SKM-1 (cell line): ENCODE measurements around the gene CACNG5.

ENCODE experiments used
- DNase-seq: peaks from one replicate; lab custom pipeline; 2025; ENCODE audit not compliant: unreplicated experiment; lab: John Stamatoyannopoulos, UW

CACNG5 gene

GRCh38 chr17:66848496-66848895 is 13.6 kb downstream of the CACNG5 start:
- DNase-seq = no peak

GRCh38 chr17:66849032-66849655 is 14.2 kb downstream of the CACNG5 start:
- DNase-seq = no peak

GRCh38 chr17:66849851-66850580 is 15.1 kb downstream of the CACNG5 start:
- no peak for DNase-seq

- no peak for DNase-seq
Observed at GRCh38 chr17:66850692-66851091, 15.8 kb downstream of the CACNG5 start.

- no peak for DNase-seq
Observed at GRCh38 chr17:66855204-66855603, 20.3 kb downstream of the CACNG5 start.

GRCh38 chr17:66858226-66859083 is 23.5 kb downstream of the CACNG5 start:
- no peak for DNase-seq

- no peak for DNase-seq
Observed at GRCh38 chr17:66859353-66859752, 24.4 kb downstream of the CACNG5 start.

GRCh38 chr17:66860204-66860603 is 25.3 kb downstream of the CACNG5 start:
- no peak for DNase-seq

GRCh38 chr17:66863820-66864219 is 28.9 kb downstream of the CACNG5 start:
- no peak for DNase-seq

GRCh38 chr17:66865151-66865550 is 30.2 kb downstream of the CACNG5 start:
- DNase-seq = no peak

GRCh38 chr17:66873962-66874361 is 39.0 kb downstream of the CACNG5 start:
- no peak for DNase-seq

GRCh38 chr17:66884931-66885330 is 50.0 kb downstream of the CACNG5 start:
- DNase-seq = no peak

- DNase-seq = no peak
Observed at GRCh38 chr17:66885417-66885816, 50.5 kb downstream of the CACNG5 start.

- no peak for DNase-seq
Observed at GRCh38 chr17:66889480-66890230, 54.7 kb downstream of the CACNG5 start.

- DNase-seq = no peak
Observed at GRCh38 chr17:66892246-66892645, 57.3 kb downstream of the CACNG5 start.

GRCh38 chr17:66893382-66893781 is 58.5 kb downstream of the CACNG5 start:
- no peak for DNase-seq

- DNase-seq = no peak
Observed at GRCh38 chr17:66893863-66894262, 58.9 kb downstream of the CACNG5 start.

- no peak for DNase-seq
Observed at GRCh38 chr17:66897141-66897540, 62.2 kb downstream of the CACNG5 start.

- DNase-seq = no peak
Observed at GRCh38 chr17:66898536-66898935, 63.6 kb downstream of the CACNG5 start.

- no peak for DNase-seq
Observed at GRCh38 chr17:66900126-66901010, 65.5 kb downstream of the CACNG5 start.
